OCI-LY1 (cell line): Measurements from ENCODE around the gene SLCO4C1.

Experiments used
- H2AFZ ChIP-seq: fragments of 200-600 bp; sonication (generic), shearing (Covaris generic); 2 replicates; pipeline ENCODE4 v1.6.0; 2014; ENCODE audit warnings: antibody characterized with exemption, mild to moderate bottlenecking, low read length
- H3F3A ChIP-seq: fragments of 200-600 bp; sonication (generic), shearing (Covaris generic); 2 replicates; pipeline ENCODE4 v1.6.0; 2014; ENCODE audit warnings: mild to moderate bottlenecking, antibody characterized with exemption, low read length, moderate library complexity; ENCODE audit not compliant: insufficient read depth
- H3K27ac ChIP-seq: fragments of 200-600 bp; sonication (generic); 2 replicates; pipeline ENCODE4 v1.5.1; 2014; ENCODE audit warnings: low read length, mixed run types, mild to moderate bottlenecking, low read depth; ENCODE audit not compliant: poor library complexity, severe bottlenecking
- H3K27me3 ChIP-seq: fragments of 200-600 bp; sonication (generic); 2 replicates; pipeline ENCODE4 v1.6.0; 2014; ENCODE audit warnings: antibody characterized with exemption, mild to moderate bottlenecking, low read length, moderate library complexity; ENCODE audit not compliant: insufficient read depth
- H3K36me3 ChIP-seq: fragments of 200-600 bp; sonication (generic); 2 replicates; pipeline ENCODE4 v1.6.1; 2014; ENCODE audit warnings: mild to moderate bottlenecking, antibody characterized with exemption, low read length, moderate library complexity, mixed read lengths; ENCODE audit not compliant: insufficient read depth
- H3K4me1 ChIP-seq: fragments of 200-600 bp; sonication (generic); 2 replicates; pipeline ENCODE4 v1.5.1; 2014; ENCODE audit warnings: mild to moderate bottlenecking, low read length, moderate library complexity; ENCODE audit not compliant: insufficient read depth, severe bottlenecking
- H3K4me2 ChIP-seq: fragments of 200-600 bp; sonication (generic), shearing (Covaris generic); 2 replicates; pipeline ENCODE4 v1.6.1; 2014; ENCODE audit warnings: low read length
- H3K4me3 ChIP-seq: fragments of 200-600 bp; sonication (generic); 2 replicates; pipeline ENCODE4 v1.5.1; 2014; ENCODE audit warnings: low read length, low read depth, mild to moderate bottlenecking, mixed read lengths; ENCODE audit not compliant: poor library complexity, severe bottlenecking
- H3K79me2 ChIP-seq: fragments of 200-600 bp; shearing (Covaris generic); 2 replicates; pipeline ENCODE4 v1.6.1; 2016; ENCODE audit warnings: mixed run types, low read length, mixed read lengths; ENCODE audit not compliant: insufficient read depth
- H3K9ac ChIP-seq: fragments of 200-600 bp; sonication (generic), shearing (Covaris generic); 2 replicates; pipeline ENCODE4 v1.6.1; 2014; ENCODE audit warnings: mild to moderate bottlenecking, low read length, mixed read lengths
- H3K9me2 ChIP-seq: fragments of 200-600 bp; sonication (generic), shearing (Covaris generic); 2 replicates; pipeline ENCODE4 v1.6.1; 2014; ENCODE audit warnings: low read depth, mild to moderate bottlenecking, low read length, mixed read lengths
- H3K9me3 ChIP-seq: fragments of 200-600 bp; shearing (Covaris generic); 2 replicates; pipeline ENCODE4 v1.6.1; 2014; ENCODE audit warnings: low read length, mixed read lengths
- H4K20me1 ChIP-seq: fragments of 200-600 bp; sonication (generic), shearing (Covaris generic); 2 replicates; pipeline ENCODE4 v1.6.0; 2016; ENCODE audit warnings: mild to moderate bottlenecking, low read length; ENCODE audit not compliant: insufficient read depth
- CTCF ChIP-seq: fragments of 200-600 bp; sonication (generic), shearing (Covaris generic); IDR thresholded peaks from 2 replicates; pipeline ENCODE4 v1.5.1; 2017; ENCODE audit warnings: mild to moderate bottlenecking, antibody characterized with exemption, low read length, moderate library complexity, mixed read lengths
- EZH2 ChIP-seq: fragments of 200-600 bp; sonication (generic), shearing (Covaris generic); IDR thresholded peaks from 2 replicates; pipeline ENCODE4 v1.8.0; 2017; ENCODE audit warnings: borderline replicate concordance, mixed run types, mild to moderate bottlenecking, antibody characterized with exemption, low read length, moderate library complexity, mixed read lengths

The SLCO4C1 gene

GRCh38 chr5:102289251-102289899, 6.7 kb downstream of the SLCO4C1 start:
- H3K4me3 ChIP-seq: no peak overlapping the region

DNA sequence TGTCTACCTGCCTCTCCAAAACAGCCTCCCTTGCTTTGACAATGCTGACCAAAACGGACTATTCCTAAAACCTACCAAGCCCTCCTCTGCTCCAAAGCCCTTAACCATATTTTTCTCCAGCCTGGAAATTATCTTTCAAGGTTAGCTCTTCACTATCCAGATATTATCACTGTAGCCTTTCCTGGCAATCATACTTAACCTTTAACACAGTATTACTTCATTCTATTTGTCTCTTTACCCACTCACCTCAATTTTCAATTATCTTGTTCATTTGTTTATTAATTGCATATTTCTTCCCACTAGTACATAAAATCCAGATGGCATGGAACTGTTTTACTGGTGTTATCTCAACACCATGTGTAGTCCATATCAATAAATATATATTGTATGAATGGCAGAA, 7.5 kb downstream of the SLCO4C1 start:
- H3K9me3 ChIP-seq: no peaks in the 10 kb centered on the region
- no peak overlapping the region for H3K4me2 ChIP-seq
- TF ChIP-seq EZH2 (no peak), CTCF (no peak)
- H4K20me1 ChIP-seq: no peaks in the 10 kb centered on the region
- no peak overlapping the region for H3K9ac ChIP-seq
- no peak overlapping the region for H3K4me3 ChIP-seq
- no peaks in the 10 kb centered on the region for H3K36me3 ChIP-seq
- no peaks in the 10 kb centered on the region for H3F3A ChIP-seq
- H3K4me1 ChIP-seq: no peaks in the 10 kb centered on the region
- H3K27me3 ChIP-seq: no peaks in the 10 kb centered on the region
- no peak overlapping the region for H2AFZ ChIP-seq
- H3K27ac ChIP-seq: no peak overlapping the region
- no peaks in the 10 kb centered on the region for H3K79me2 ChIP-seq
- H3K9me2 ChIP-seq: no peaks in the 10 kb centered on the region

More at GRCh38 chr5:102289251-102289899, 6.7 kb downstream of the SLCO4C1 start:
- Histone ChIP-seq H3K9ac (no peak overlapping the region), H3K4me2 (no peak overlapping the region), H3K27me3 (no peaks in the 10 kb centered on the region), H3K27ac (no peak overlapping the region), H3F3A (no peaks in the 10 kb centered on the region), H3K36me3 (no peaks in the 10 kb centered on the region), H3K9me3 (no peaks in the 10 kb centered on the region), H2AFZ (no peak overlapping the region), H3K79me2 (no peaks in the 10 kb centered on the region), H3K4me1 (no peaks in the 10 kb centered on the region), H3K9me2 (no peaks in the 10 kb centered on the region), H4K20me1 (no peaks in the 10 kb centered on the region)
- TF ChIP-seq EZH2 (no peak), CTCF (no peak)

GRCh38 chr5:102286476-102286875, 9.6 kb downstream of the SLCO4C1 start:
- no peaks in the 10 kb centered on the region for H3K4me1 ChIP-seq
- TF ChIP-seq EZH2 (no peak), CTCF (no peak)
- no peak overlapping the region for H3K4me2 ChIP-seq

More at GRCh38 chr5:102286476-102286875, 9.6 kb downstream of the SLCO4C1 start:
- H3K9me3 ChIP-seq: no peaks in the 10 kb centered on the region
- H4K20me1 ChIP-seq: no peaks in the 10 kb centered on the region
- H3K79me2 ChIP-seq: no peaks in the 10 kb centered on the region
- H3F3A ChIP-seq: no peaks in the 10 kb centered on the region
- no peaks in the 10 kb centered on the region for H3K9me2 ChIP-seq
- H3K4me3 ChIP-seq: no peak overlapping the region
- no peak overlapping the region for H3K9ac ChIP-seq
- H3K27ac ChIP-seq: no peak overlapping the region
- no peak overlapping the region for H2AFZ ChIP-seq
- no peaks in the 10 kb centered on the region for H3K36me3 ChIP-seq
- no peaks in the 10 kb centered on the region for H3K27me3 ChIP-seq
